Epidermal melanocyte (primary cell): Measurements from ENCODE around the gene C10orf143.

Experiments
- DNase-seq: peaks from one replicate; pipeline ENCODE4 v3.0.0; 2011; ENCODE audit warnings: low spot score; ENCODE audit not compliant: insufficient read length

The C10orf143 gene

GRCh38 chr10:130016095-130016494 is 94.5 kb downstream of the C10orf143 start:
- DNase-seq: no peak

GRCh38 chr10:130015075-130015695 is 95.4 kb downstream of the C10orf143 start:
- DNase-seq: no peak

- DNase-seq: no peak
Measured at GRCh38 chr10:130014263-130015074, 96.2 kb downstream of the C10orf143 start.
